Upper lobe of left lung (tissue), 4 donors: Measurements from ENCODE around the gene GTF2IRD1.

Experiments used
- CTCF ChIP-seq, 6 experiments: fragments of 450-650 bp in 4 of 6; fragments of 200-600 bp in 2 of 6; sonication (generic) in 2 of 6; IDR thresholded peaks; one replicate each; pipeline ENCODE4 v1.5.1; 2016 to 2019; ENCODE audit warnings: antibody characterized with exemption in 6 of 6
- POLR2A ChIP-seq, 4 donors: fragments of 450-650 bp; IDR thresholded peaks; one replicate each; pipeline ENCODE4 v1.5.1; 2016 to 2017; ENCODE audit warnings: antibody characterized with exemption in 4 of 4, mild to moderate bottlenecking in 2 of 4
- POLR2AphosphoS5 ChIP-seq, 2 donors: sonication (generic); formaldehyde crosslinking; IDR thresholded peaks; one replicate each; pipeline ENCODE4 v1.5.1; 2017; ENCODE audit warnings: antibody characterized with exemption in 2 of 2

DNA sequence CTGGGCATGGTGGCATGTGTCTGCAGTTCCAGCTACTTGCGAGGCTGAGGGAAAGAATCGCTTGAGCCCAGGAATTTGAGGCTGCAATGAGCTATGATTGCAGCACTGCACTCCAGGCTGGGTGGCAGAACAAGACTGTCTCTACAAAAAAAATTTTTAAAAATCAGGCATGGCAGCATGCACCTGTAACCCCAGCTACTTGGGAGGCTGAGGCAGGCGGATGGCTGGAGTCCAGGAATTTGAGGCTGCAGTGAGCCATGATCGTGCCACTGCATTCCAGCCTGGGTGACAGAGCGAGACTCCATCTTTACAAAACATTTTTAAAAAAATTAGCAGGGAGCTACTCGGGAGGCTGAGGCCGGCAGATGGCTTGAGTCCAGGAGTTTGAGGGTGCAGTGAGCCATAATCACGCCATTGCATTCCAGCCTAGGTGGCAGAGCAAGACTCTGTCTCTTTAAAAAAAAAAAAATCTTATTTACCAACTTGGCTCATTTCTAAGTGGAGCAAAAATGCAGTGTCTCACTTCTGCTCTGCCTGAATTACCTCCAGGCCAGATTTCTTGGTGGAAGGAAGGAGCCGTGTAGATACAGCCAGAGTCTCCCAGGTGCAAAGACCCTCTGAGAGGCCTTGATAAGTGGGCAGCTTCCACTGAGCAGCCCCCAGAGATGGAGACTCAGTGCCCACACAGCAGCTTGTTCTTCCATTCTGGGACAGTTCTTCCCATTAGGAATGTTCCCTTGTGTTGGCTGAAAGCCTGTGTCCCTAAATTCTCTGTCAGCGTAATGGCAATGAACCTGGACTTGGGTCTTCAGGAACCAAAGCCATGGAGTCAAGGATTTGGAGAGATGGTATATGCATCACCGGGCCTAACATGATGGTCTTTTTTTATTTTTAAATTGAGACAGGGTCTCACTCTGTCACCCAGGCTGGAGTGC lies 30.0 kb downstream of the GTF2IRD1 start:
- TF ChIP-seq CTCF (IDR thresholded peaks at IDR 0.05) (no peak), POLR2A (IDR thresholded peaks at IDR 0.05) (no peak), POLR2AphosphoS5 (IDR thresholded peaks at IDR 0.05) (no peak)
